Stomach (tissue), 4 donors: ENCODE results near the gene COPS6.

ENCODE experiments used
- CTCF ChIP-seq, 7 experiments: fragments of 450-650 bp in 4 of 7; fragments of 200-600 bp in 3 of 7; sonication (generic) in 3 of 7; IDR thresholded peaks; one replicate each; pipeline ENCODE4 v1.5.1; 2016 to 2019; ENCODE audit warnings: antibody characterized with exemption in 7 of 7, control low read depth in 2 of 7, mild to moderate bottlenecking in 1 of 7
- EP300 ChIP-seq: sonication (generic); formaldehyde crosslinking; IDR thresholded peaks from one replicate; pipeline ENCODE4 v1.6.1; 2017; ENCODE audit warnings: antibody characterized with exemption

DNA sequence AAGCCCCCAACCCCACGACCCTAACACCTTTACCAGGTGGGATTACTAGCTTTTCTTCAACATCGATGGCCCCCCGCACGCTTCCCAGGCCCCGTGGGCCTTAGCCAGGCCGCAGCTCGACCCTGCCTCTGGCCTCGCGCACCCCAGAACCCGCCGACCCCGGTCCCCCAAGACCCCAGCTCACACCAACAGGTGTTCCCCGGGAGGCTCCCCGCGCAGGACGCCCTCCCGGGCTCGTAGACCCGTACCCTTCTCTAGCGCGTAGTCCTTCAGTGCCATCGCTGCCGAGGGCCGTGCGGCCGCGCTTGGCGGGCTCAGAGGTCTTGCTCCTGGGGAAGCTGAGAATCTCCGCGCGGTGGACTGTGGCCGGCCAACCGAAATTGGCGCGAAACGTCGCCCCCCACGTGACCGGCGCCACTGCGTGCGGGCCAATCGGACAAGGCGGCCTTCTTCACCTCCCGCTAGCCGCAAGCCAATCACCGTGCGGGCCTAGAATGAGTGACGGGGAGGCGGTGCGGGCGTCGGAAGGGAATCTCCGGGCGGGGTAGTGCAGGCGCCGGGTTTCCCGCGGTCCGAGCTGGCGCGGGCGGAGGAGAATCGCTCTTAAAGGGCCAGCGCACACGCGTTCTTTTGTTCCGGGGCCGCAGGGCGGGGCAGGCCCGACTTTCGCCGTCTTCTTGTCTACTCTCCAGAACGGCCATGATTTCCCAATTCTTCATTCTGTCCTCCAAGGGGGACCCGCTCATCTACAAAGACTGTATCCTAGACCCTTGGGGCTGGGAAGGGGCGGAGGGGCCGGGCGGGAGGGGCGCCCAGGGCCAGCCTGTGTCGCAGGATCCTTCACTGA lies 12.5 kb downstream of the COPS6 start, which contains the start of the genes AP4M1 and MCM7:
- TF ChIP-seq CTCF (IDR thresholded peaks at IDR 0.05): no peak
- no peak for TF ChIP-seq EP300
